ENCODE data around the gene SPTLC1. TPM values are rescaled to one million over a fixed set of nuclear protein-coding genes. Genes with fewer than 3 reads are reported as not detected.

The SPTLC1 gene
- total and polyA plus RNA-seq, 10 of the 15 experiments (the other 5 are each of a cell fraction or from before 2014, with no cell fraction given) = 38.0 to 68.7 (median 52.8) TPM

DNA sequence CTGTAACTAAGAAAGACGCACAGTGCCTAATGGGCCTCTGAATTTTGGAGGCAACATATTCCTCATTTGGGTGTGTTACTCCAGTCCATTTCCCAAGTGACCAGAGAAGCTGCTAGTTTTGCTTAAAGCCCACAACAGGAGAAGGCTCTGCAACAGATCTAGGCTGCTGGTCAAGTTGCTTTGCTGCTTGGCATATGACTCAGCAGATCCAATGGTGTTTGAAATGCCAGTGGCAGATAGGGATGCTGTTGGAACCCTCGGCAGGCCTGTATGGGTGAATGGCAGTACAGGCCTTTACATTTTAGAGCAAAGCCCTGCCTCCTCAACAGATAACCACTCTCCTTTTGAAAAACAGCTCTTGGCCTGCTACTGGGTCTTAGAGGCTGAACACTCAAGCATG is 129.0 kb downstream of the SPTLC1 start:
- TF ChIP-seq RB1 (IDR thresholded peaks at IDR 0.05; ENCODE audit: borderline replicate concordance) (no peak), CBX3 (IDR thresholded peaks at IDR 0.05; ENCODE audit: borderline replicate concordance, low read depth) (no peak), MXI1 (IDR thresholded peaks at IDR 0.05; ENCODE audit: low read depth, low read length) (no peak), SMC3 (IDR thresholded peaks at IDR 0.05; ENCODE audit: borderline replicate concordance, low read length) (no peak), ZNF384 (IDR thresholded peaks at IDR 0.05; ENCODE audit: borderline replicate concordance, low read depth, low read length) (no peak), IKZF2 (IDR thresholded peaks at IDR 0.05) (no peak), SRF (IDR thresholded peaks at IDR 0.05; ENCODE audit: low read depth in 2 of 2, low read length in 2 of 2) (no peak), TARDBP (IDR thresholded peaks at IDR 0.05; ENCODE audit: borderline replicate concordance) (no peak), SREBF1 (IDR thresholded peaks at IDR 0.05; ENCODE audit: low read length) (no peak), E2F8 (IDR thresholded peaks at IDR 0.05; ENCODE audit: low read depth, partially characterized antibody) (no peak), ZNF274 (IDR thresholded peaks at IDR 0.05; ENCODE audit: insufficient read depth, insufficient read length) (no peak), ZBED1 (IDR thresholded peaks at IDR 0.05; ENCODE audit: borderline replicate concordance) (no peak), TBL1XR1 (IDR thresholded peaks at IDR 0.05; ENCODE audit: low read depth, low read length) (no peak)
- TF ChIP-seq, protein P1, sequence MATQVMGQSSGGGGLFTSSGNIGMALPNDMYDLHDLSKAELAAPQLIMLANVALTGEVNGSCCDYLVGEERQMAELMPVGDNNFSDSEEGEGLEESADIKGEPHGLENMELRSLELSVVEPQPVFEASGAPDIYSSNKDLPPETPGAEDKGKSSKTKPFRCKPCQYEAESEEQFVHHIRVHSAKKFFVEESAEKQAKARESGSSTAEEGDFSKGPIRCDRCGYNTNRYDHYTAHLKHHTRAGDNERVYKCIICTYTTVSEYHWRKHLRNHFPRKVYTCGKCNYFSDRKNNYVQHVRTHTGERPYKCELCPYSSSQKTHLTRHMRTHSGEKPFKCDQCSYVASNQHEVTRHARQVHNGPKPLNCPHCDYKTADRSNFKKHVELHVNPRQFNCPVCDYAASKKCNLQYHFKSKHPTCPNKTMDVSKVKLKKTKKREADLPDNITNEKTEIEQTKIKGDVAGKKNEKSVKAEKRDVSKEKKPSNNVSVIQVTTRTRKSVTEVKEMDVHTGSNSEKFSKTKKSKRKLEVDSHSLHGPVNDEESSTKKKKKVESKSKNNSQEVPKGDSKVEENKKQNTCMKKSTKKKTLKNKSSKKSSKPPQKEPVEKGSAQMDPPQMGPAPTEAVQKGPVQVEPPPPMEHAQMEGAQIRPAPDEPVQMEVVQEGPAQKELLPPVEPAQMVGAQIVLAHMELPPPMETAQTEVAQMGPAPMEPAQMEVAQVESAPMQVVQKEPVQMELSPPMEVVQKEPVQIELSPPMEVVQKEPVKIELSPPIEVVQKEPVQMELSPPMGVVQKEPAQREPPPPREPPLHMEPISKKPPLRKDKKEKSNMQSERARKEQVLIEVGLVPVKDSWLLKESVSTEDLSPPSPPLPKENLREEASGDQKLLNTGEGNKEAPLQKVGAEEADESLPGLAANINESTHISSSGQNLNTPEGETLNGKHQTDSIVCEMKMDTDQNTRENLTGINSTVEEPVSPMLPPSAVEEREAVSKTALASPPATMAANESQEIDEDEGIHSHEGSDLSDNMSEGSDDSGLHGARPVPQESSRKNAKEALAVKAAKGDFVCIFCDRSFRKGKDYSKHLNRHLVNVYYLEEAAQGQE (IDR thresholded peaks at IDR 0.05; ENCODE audit: low read depth, low read length) = no peak
- TF ChIP-seq, protein P2, sequence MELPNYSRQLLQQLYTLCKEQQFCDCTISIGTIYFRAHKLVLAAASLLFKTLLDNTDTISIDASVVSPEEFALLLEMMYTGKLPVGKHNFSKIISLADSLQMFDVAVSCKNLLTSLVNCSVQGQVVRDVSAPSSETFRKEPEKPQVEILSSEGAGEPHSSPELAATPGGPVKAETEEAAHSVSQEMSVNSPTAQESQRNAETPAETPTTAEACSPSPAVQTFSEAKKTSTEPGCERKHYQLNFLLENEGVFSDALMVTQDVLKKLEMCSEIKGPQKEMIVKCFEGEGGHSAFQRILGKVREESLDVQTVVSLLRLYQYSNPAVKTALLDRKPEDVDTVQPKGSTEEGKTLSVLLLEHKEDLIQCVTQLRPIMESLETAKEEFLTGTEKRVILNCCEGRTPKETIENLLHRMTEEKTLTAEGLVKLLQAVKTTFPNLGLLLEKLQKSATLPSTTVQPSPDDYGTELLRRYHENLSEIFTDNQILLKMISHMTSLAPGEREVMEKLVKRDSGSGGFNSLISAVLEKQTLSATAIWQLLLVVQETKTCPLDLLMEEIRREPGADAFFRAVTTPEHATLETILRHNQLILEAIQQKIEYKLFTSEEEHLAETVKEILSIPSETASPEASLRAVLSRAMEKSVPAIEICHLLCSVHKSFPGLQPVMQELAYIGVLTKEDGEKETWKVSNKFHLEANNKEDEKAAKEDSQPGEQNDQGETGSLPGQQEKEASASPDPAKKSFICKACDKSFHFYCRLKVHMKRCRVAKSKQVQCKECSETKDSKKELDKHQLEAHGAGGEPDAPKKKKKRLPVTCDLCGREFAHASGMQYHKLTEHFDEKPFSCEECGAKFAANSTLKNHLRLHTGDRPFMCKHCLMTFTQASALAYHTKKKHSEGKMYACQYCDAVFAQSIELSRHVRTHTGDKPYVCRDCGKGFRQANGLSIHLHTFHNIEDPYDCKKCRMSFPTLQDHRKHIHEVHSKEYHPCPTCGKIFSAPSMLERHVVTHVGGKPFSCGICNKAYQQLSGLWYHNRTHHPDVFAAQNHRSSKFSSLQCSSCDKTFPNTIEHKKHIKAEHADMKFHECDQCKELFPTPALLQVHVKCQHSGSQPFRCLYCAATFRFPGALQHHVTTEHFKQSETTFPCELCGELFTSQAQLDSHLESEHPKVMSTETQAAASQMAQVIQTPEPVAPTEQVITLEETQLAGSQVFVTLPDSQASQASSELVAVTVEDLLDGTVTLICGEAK (IDR thresholded peaks at IDR 0.05; ENCODE audit: borderline replicate concordance) = no peak
- RAD21 ChIA-PET (ENCODE audit: unreplicated experiment) = no interaction called here
- no peak for FAIRE-seq
- no peak overlapping the region for H3K4me3 ChIP-seq
- SMC1A ChIA-PET (ENCODE audit: uncharacterized antibody, unreplicated experiment) = no interaction called here
- no peak overlapping the region for H3K9ac ChIP-seq (ENCODE audit: control insufficient read depth, insufficient read depth, low read length)
- DNase-seq (ENCODE audit: low read depth, low spot score) = no peak
- ATAC-seq = no peak
- CTCF ChIA-PET = no interaction called here
- H3K27ac ChIP-seq (ENCODE audit: control insufficient read depth, insufficient read depth) = no peak overlapping the region
- no TSS peak for BruUV-seq (replicated peaks)
- WGBS (ENCODE audit: insufficient coverage, insufficient replicate concordance, low lambda C conversion rate, missing lambda C conversion rate) = 15% methylated on average over 2 of the region's 2 CpGs
- H3K27me3 ChIP-seq (replicated peaks in 1 of 2; ENCODE audit: control insufficient read depth in 2 of 2, insufficient read depth in 2 of 2, low read length in 1 of 2) = no peaks in the 10 kb centered on the region; a peak in 1 of 4 replicates
- intact Hi-C loops (cut with micrococcal nuclease; ENCODE audit: unreplicated experiment) = no loop called here
- no peaks in the 10 kb centered on the region for H3K36me3 ChIP-seq (ENCODE audit: control insufficient read depth in 2 of 2, insufficient read depth in 2 of 2, low read length in 1 of 2)
- no peaks in the 10 kb centered on the region for H3K4me1 ChIP-seq (ENCODE audit: control insufficient read depth, insufficient read depth, low read length)
- H3K4me2 ChIP-seq (ENCODE audit: control insufficient read depth, insufficient read depth) = no peak overlapping the region
- no peaks in the 10 kb centered on the region for H4K20me1 ChIP-seq (ENCODE audit: control insufficient read depth, insufficient read depth)
- POLR2A ChIA-PET = no interaction called here
- H3K9me3 ChIP-seq (replicated peaks; ENCODE audit: control insufficient read depth, insufficient read depth, low read length) = no peaks in the 10 kb centered on the region
- in situ Hi-C loops (cut with MboI) = no loop called here
- no peaks in the 10 kb centered on the region for H3K79me2 ChIP-seq (ENCODE audit: control insufficient read depth, insufficient read depth, low read length)
- H2AFZ ChIP-seq (ENCODE audit: control insufficient read depth, low read depth, low read length) = no peak overlapping the region

Measured in GM12878 (cell line).